HUDEP-2 (cell line): Measurements from ENCODE around the gene SPATA3.

Source experiments
- DNase-seq, 76 experiments: peaks; one replicate each; lab custom pipeline; 2025; ENCODE audit not compliant: unreplicated experiment in 76 of 76; lab: John Stamatoyannopoulos, UW

SPATA3 gene

GRCh38 chr2:231047923-231048915 lies 52.3 kb downstream of the SPATA3 start:
- no peak for DNase-seq

- DNase-seq: no peak
These were observed 53.5 kb downstream of the SPATA3 start for GRCh38 chr2:231049286-231050017.

GRCh38 chr2:231050018-231050901 lies 54.3 kb downstream of the SPATA3 start:
- no peak for DNase-seq

- no peak for DNase-seq
These were observed 55.2 kb downstream of the SPATA3 start for GRCh38 chr2:231051116-231051515.

GRCh38 chr2:231052494-231053451 lies 56.9 kb downstream of the SPATA3 start:
- peak in 68 of 76 experiments; percentile 7 to 74 (median 55) for DNase-seq

GRCh38 chr2:231053846-231054245 lies 57.9 kb downstream of the SPATA3 start:
- DNase-seq: no peak

- DNase-seq: peak in 75 of 76 experiments; percentile 52 to 95 (median 86)
These were observed 60.8 kb downstream of the SPATA3 start, which contains the start of gene PSMD1 for GRCh38 chr2:231056453-231057416. Gene PSMD1, plus strand, starts transcription at chr2:231056867. Its CDS starts 159 bp downstream, at chr2:231057026.

GRCh38 chr2:231057590-231057989 lies 61.7 kb downstream of the SPATA3 start:
- no peak for DNase-seq
